BJ (cell line): Measurements from ENCODE around the gene MUC3A. TPM values are rescaled to one million over a fixed set of nuclear protein-coding genes. Genes with fewer than 3 reads are reported as not detected.

Experiments
- polyA plus RNA-seq: library from polyadenylated mRNA; depleted of rRNA; stranded (reverse); fragments of >200 nt; gene quantifications from 2 replicates; pipeline ENCODE4 v1.2.3, GENCODE V29; 2011; rRNA removed
- small RNA-seq: library from RNA; depleted of rRNA; stranded (forward); fragments of <200 nt; gene quantifications from one replicate; pipeline ENCODE3, GENCODE V24; 2012; ENCODE audit warnings: low replicate concordance, low read depth; ENCODE audit not compliant: insufficient read length

MUC3A gene
- polyA plus RNA-seq, 1 experiment = not detected

Small RNAs within 50 kb of the gene (small RNA-seq; reads per million reads assigned to genes)
- gene RN7SL549P = not detected
- gene RPS29P15 = not detected

Other genes with a start within 250 kb of the MUC3A start
- 24.5 and 35.2 TPM in 2 replicates for gene POP7, start 243.4 kb upstream of the MUC3A start, polyA plus RNA-seq
- gene EPO, start 229.1 kb upstream of the MUC3A start, polyA plus RNA-seq = not detected in 2 replicates
- not detected in 2 replicates for gene ZAN, start 215.9 kb upstream of the MUC3A start, polyA plus RNA-seq
- 23.8 and 30.5 TPM in 2 replicates for gene EPHB4, start 122.0 kb upstream of the MUC3A start, polyA plus RNA-seq
- gene SLC12A9, start 96.8 kb upstream of the MUC3A start, polyA plus RNA-seq = 14.2 and 23.1 TPM in 2 replicates
- gene TRIP6, start 82.1 kb upstream of the MUC3A start, polyA plus RNA-seq = 70.3 and 105 TPM in 2 replicates
- 37.4 and 47.1 TPM in 2 replicates for gene SRRT, start 74.4 kb upstream of the MUC3A start, polyA plus RNA-seq
- 1.1 and 2.0 TPM in 2 replicates for gene UFSP1, start 59.8 kb upstream of the MUC3A start, polyA plus RNA-seq
- 0.05 and 0.22 TPM in 2 replicates for gene ACHE, start 53.6 kb upstream of the MUC3A start, polyA plus RNA-seq
- 0.89 and 2.0 TPM in 2 replicates for gene MUC12, start 20.0 kb downstream of the MUC3A start, polyA plus RNA-seq
- gene MUC17, start 70.5 kb downstream of the MUC3A start, polyA plus RNA-seq = not detected in 2 replicates
- gene TRIM56, start 135.9 kb downstream of the MUC3A start, polyA plus RNA-seq = 3.2 and 4.9 TPM in 2 replicates
- 1,118 and 1,433 TPM in 2 replicates for gene SERPINE1, start 177.6 kb downstream of the MUC3A start, polyA plus RNA-seq
- 186 and 270 TPM in 2 replicates for gene AP1S1, start 204.9 kb downstream of the MUC3A start, polyA plus RNA-seq
- gene VGF, start 216.0 kb downstream of the MUC3A start, polyA plus RNA-seq = 0.04 TPM in 1 of 2 replicates, not detected in the other
- gene NAT16, start 230.8 kb downstream of the MUC3A start, polyA plus RNA-seq = 0.02 TPM in 1 of 2 replicates, not detected in the other